Gastroesophageal sphincter (tissue), 3 donors: ENCODE data around the gene FNBP1.
"Not testable (repeated sequence)": the region's sequence is repeated elsewhere in the genome, so short reads cannot be mapped to it uniquely, and the experiment has no call there.

Experiments
- CTCF ChIP-seq, 4 experiments: fragments of 200-600 bp in 2 of 4; fragments of 450-650 bp in 2 of 4; sonication (generic) in 1 of 4; IDR thresholded peaks; one replicate each; pipeline ENCODE4 v1.5.1; 2017 to 2019; ENCODE audit warnings: antibody characterized with exemption in 4 of 4, mild to moderate bottlenecking in 2 of 4, moderate library complexity in 2 of 4
- EP300 ChIP-seq: sonication (generic); formaldehyde crosslinking; IDR thresholded peaks from one replicate; pipeline ENCODE4 v1.6.1; 2017; ENCODE audit warnings: antibody characterized with exemption, mild to moderate bottlenecking
- POLR2AphosphoS5 ChIP-seq: sonication (generic); formaldehyde crosslinking; IDR thresholded peaks from one replicate; pipeline ENCODE4 v1.6.1; 2017; ENCODE audit warnings: antibody characterized with exemption

- not testable (repeated sequence) for TF ChIP-seq CTCF (IDR thresholded peaks at IDR 0.05); POLR2AphosphoS5; EP300
Measured at GRCh38 chr9:129991139-129991538, 51.9 kb downstream of the FNBP1 start.
